Adipocyte (in vitro differentiated cells): Measurements from ENCODE around the gene NASP.

Source experiments
- DNase-seq: peaks from one replicate; pipeline ENCODE4 v3.0.0-alpha.2; 2015; ENCODE audit warnings: low read depth
- H3K27me3 ChIP-seq: replicated peaks from 2 replicates; pipeline ENCODE4 v1.7.0; 2013; ENCODE audit warnings: mild to moderate bottlenecking, low read length, moderate library complexity; ENCODE audit not compliant: control insufficient read depth, insufficient read depth
- H3K36me3 ChIP-seq: 2 replicates; pipeline ENCODE4 v1.7.0; 2013; ENCODE audit warnings: low read length, mild to moderate bottlenecking, moderate library complexity; ENCODE audit not compliant: control insufficient read depth, insufficient read depth, severe bottlenecking
- H3K4me1 ChIP-seq: 2 replicates; pipeline ENCODE4 v1.7.0; 2013; ENCODE audit warnings: mild to moderate bottlenecking, low read length, moderate library complexity; ENCODE audit not compliant: control insufficient read depth, insufficient read depth
- H3K4me3 ChIP-seq: 2 replicates; pipeline ENCODE4 v1.7.0; 2013; ENCODE audit warnings: mild to moderate bottlenecking, low read length, moderate library complexity
- H3K9ac ChIP-seq: 2 replicates; pipeline ENCODE4 v1.7.0; 2013; ENCODE audit warnings: mild to moderate bottlenecking, low read length, moderate library complexity
- H3K9me3 ChIP-seq: 2 replicates; pipeline ENCODE4 v1.7.0; 2013; ENCODE audit warnings: mild to moderate bottlenecking, low read length, moderate library complexity; ENCODE audit not compliant: control insufficient read depth

NASP gene

GRCh38 chr1:45604239-45604638, 20.4 kb downstream of the NASP start:
- DNase-seq: no peak
- peaks cover 7% of the 10 kb centered on the region for H3K4me1 ChIP-seq
- no peaks in the 10 kb centered on the region for H3K9me3 ChIP-seq
- no peak overlapping the region for H3K9ac ChIP-seq
- no peaks in the 10 kb centered on the region for H3K27me3 ChIP-seq
- no peak overlapping the region for H3K4me3 ChIP-seq
- peaks cover 26% of the 10 kb centered on the region for H3K36me3 ChIP-seq

GRCh38 chr1:45607404-45608074, 23.7 kb downstream of the NASP start:
- no peaks in the 10 kb centered on the region for H3K9me3 ChIP-seq
- no peak for DNase-seq
- H3K36me3 ChIP-seq: peaks cover 30% of the 10 kb centered on the region
- H3K27me3 ChIP-seq: no peaks in the 10 kb centered on the region
- H3K9ac ChIP-seq: no peak overlapping the region
- H3K4me3 ChIP-seq: no peak overlapping the region
- peaks cover 2% of the 10 kb centered on the region for H3K4me1 ChIP-seq

- Histone ChIP-seq H3K36me3 (peaks cover 35% of the 10 kb centered on the region), H3K4me1 (no peaks in the 10 kb centered on the region), H3K9me3 (no peaks in the 10 kb centered on the region)
Observed at GRCh38 chr1:45608175-45609156, 24.6 kb downstream of the NASP start.

GRCh38 chr1:45610589-45611226, 26.9 kb downstream of the NASP start:
- no peak overlapping the region for H3K4me3 ChIP-seq
- peaks cover 42% of the 10 kb centered on the region for H3K36me3 ChIP-seq
- DNase-seq: no peak
- H3K27me3 ChIP-seq: no peaks in the 10 kb centered on the region
- no peaks in the 10 kb centered on the region for H3K9me3 ChIP-seq
- H3K9ac ChIP-seq: no peak overlapping the region
- H3K4me1 ChIP-seq: no peaks in the 10 kb centered on the region

More at GRCh38 chr1:45608175-45609156, 24.6 kb downstream of the NASP start:
- no peak overlapping the region for H3K9ac ChIP-seq
- no peaks in the 10 kb centered on the region for H3K27me3 ChIP-seq
- no peak for DNase-seq
- H3K4me3 ChIP-seq: no peak overlapping the region

GRCh38 chr1:45612941-45613579, 29.2 kb downstream of the NASP start:
- Histone ChIP-seq H3K9ac (no peak overlapping the region), H3K4me3 (no peak overlapping the region), H3K27me3 (no peaks in the 10 kb centered on the region), H3K9me3 (no peaks in the 10 kb centered on the region), H3K4me1 (no peaks in the 10 kb centered on the region), H3K36me3 (peaks cover 52% of the 10 kb centered on the region)
- DNase-seq: no peak

GRCh38 chr1:45615885-45616284, 32.0 kb downstream of the NASP start:
- Histone ChIP-seq H3K4me3 (no peak overlapping the region), H3K4me1 (no peaks in the 10 kb centered on the region), H3K9me3 (no peaks in the 10 kb centered on the region), H3K9ac (no peak overlapping the region), H3K36me3 (peaks cover 52% of the 10 kb centered on the region), H3K27me3 (no peaks in the 10 kb centered on the region)
- DNase-seq: no peak

- Histone ChIP-seq H3K27me3 (no peaks in the 10 kb centered on the region), H3K4me1 (no peaks in the 10 kb centered on the region), H3K36me3 (peaks cover 52% of the 10 kb centered on the region), H3K9ac (no peak overlapping the region), H3K4me3 (no peak overlapping the region), H3K9me3 (no peaks in the 10 kb centered on the region)
- no peak for DNase-seq
Observed at GRCh38 chr1:45617618-45618017, 33.8 kb downstream of the NASP start.

GRCh38 chr1:45619149-45619921, 35.5 kb downstream of the NASP start:
- Histone ChIP-seq H3K36me3 (peaks cover 41% of the 10 kb centered on the region), H3K9me3 (no peaks in the 10 kb centered on the region), H3K4me1 (peaks cover 5% of the 10 kb centered on the region), H3K4me3 (no peak overlapping the region), H3K27me3 (no peaks in the 10 kb centered on the region), H3K9ac (no peak overlapping the region)
- DNase-seq: no peak

- DNase-seq: no peak
- H3K4me1 ChIP-seq: peaks cover 5% of the 10 kb centered on the region
- H3K9me3 ChIP-seq: no peaks in the 10 kb centered on the region
- no peaks in the 10 kb centered on the region for H3K27me3 ChIP-seq
- no peak overlapping the region for H3K4me3 ChIP-seq
- H3K36me3 ChIP-seq: peaks cover 31% of the 10 kb centered on the region
- H3K9ac ChIP-seq: no peak overlapping the region
Observed at GRCh38 chr1:45620588-45621500, 37.0 kb downstream of the NASP start.

- H3K9me3 ChIP-seq: no peaks in the 10 kb centered on the region
- H3K4me1 ChIP-seq: peaks cover 5% of the 10 kb centered on the region
- H3K4me3 ChIP-seq: no peak overlapping the region
- no peaks in the 10 kb centered on the region for H3K27me3 ChIP-seq
- H3K9ac ChIP-seq: no peak overlapping the region
- H3K36me3 ChIP-seq: peaks cover 27% of the 10 kb centered on the region
- DNase-seq: no peak
Observed at GRCh38 chr1:45621501-45621836, 37.6 kb downstream of the NASP start.
